KBM-7 (cell line): ENCODE results near the gene SYNGR1.

Source experiments
- DNase-seq: peaks from one replicate; pipeline ENCODE4 v3.0.0-alpha.2; 2015
- in situ Hi-C: fragments of 300-500 bp; cut with MboI; formaldehyde crosslinking; loops from 2 replicates; pipeline ENCODE4 v1.14.3; 2020; ENCODE audit warnings: low sequenced_read_pairs, low pct_unique_long_range_greater_than_20kb, mixed read lengths

SYNGR1 gene

DNA sequence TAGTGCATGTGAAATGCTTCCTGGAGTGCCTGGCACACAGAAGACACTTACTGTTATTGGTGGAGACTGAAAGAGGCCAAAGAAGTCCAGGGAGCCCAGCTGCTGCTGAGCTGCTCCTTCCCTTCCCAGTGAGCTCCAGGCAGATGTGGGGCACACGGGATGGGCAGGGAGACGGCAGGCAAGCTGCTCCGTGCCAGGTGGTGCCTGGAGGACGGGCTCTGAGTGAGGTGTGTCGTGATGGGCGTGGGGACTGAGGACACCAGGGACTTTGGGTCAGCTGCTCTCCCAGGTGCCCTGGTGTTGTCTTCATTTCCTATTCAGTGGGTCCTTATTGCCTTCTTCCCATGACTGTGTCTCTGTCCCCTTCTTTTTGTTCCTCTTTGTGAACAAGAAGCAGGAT, 69.3 kb downstream of the SYNGR1 start:
- in situ Hi-C loops: no loop called here
- DNase-seq: no peak

DNA sequence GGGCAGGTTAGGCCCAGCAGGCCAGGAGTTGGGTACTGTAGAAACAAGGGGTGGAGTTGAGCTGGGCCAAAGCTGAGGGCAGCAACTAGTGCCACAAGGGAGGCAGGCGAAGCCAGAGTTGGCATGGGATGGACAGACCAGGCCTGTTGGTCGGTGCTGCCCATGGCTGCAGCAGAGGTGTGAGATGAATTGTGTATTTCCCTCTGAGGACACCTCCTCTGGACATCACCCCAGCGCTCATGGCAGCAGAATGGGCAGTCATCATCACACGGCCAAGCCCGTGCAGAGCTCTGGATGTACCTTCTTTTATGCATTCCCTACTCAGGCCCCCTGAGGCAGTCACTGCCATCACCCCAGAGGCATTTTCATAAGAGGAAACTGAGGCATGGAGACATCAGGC, 70.1 kb downstream of the SYNGR1 start:
- in situ Hi-C loops: no loop called here
- no peak for DNase-seq

DNA sequence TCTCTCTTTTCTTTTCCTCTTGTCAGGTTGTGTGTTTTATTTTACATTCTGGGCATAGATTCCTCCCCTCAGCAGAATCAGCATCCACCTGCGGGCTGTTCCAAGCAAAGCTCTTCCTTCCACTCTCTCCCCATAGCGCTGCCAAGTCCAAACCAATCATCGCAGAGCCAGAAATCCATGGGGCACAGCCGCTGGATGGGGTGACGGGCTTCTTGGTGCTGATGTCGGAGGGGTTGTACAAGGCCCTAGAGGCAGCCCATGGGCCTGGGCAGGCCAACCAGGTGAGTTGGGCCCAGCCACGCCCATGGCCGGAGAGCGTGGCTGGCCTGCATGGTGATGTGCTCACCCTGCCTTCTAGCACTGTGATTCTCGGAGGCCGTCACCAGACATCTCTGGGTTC, 71.9 kb downstream of the SYNGR1 start:
- no peak for DNase-seq
- in situ Hi-C loops: no loop called here

DNA sequence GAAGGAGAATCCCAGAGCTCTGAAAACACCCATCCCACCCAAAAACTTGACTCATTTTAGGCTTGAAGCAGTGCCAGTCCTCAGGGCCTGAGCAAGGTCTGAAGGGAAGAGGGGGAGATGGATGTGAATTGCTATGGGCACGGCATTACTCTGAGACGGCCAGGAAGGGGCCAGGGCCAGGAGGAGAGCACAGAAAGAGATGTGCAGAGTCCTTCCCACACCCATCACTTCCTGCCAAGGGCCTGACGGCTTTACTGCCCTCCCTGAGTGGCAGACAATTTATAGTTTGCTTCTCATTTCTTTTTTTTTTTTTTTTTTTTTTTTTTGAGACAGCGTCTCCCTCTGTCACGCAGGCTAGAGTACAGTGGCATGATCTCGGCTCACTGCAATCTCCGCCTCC, 72.3 kb downstream of the SYNGR1 start:
- no peak for DNase-seq
- in situ Hi-C loops: no loop called here

DNA sequence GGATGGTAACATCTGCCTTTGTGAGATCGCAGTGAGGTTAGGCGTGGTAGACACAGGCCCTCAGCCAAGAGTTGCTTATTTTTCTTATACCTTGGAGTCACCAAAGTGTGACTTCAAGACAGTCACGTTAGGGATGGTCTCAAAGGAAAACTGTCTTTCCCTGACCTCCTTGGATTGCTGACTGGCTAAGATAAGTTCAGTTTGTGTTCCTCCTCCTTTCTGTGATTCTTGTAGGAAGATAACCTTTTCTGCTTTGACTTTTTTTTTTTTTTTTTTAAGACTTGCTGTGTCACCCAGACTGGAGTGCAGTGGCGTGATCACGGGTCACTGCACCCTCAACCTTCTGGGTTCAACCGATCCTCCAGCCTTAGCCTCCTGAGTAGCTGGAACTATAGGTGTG, 72.9 kb downstream of the SYNGR1 start:
- in situ Hi-C loops: no loop called here
- no peak for DNase-seq

DNA sequence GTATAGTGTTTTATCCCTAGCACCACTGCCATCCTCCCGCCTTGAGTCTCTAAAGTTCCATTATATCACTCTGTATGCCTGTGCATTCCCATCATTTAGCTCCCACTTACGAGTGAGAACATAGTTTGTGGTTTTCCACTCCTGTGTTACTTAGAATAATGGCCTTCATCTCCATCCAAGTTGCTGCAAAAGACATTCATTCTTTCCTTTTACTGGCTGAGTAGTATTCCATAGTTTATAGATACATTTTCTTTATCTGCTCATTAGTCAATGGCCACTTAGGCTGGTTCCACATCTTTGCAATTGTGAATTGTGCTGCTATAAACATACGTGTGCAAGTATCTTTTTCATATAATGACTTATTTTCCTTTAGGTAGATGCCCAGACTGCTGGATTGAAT, 74.2 kb downstream of the SYNGR1 start:
- in situ Hi-C loops: no loop called here

DNA sequence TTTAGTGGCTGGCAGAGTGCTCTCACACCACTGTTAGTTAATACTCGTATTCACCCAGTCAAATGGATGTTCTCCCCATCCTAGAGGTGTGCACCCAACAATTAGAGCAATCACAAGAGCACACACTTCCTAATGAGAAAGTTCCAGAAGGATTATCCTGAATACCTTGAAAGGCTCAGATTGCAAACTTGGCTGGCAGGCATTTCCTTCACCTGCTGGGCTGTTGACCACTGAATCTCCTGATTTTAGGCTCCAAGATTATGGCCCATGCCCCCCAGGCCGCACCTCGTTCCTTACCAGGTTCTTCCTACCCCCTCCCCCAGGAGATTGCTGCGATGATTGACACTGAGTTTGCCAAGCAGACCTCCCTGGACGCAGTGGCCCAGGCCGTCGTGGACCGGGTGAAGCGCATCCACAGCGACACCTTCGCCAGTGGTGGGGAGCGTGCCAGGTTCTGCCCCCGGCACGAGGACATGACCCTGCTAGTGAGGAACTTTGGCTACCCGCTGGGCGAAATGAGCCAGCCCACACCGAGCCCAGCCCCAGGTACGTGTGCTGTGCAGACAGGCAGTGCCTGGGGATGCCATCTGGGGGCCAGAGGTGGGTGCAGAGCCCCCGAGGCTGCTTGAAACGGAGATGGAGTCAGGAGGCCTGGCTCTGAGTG, 76.7 kb downstream of the SYNGR1 start:
- in situ Hi-C loops: no loop called here
- no peak for DNase-seq

More for the DNA sequence above, 74.2 kb downstream of the SYNGR1 start:
- no peak for DNase-seq

DNA sequence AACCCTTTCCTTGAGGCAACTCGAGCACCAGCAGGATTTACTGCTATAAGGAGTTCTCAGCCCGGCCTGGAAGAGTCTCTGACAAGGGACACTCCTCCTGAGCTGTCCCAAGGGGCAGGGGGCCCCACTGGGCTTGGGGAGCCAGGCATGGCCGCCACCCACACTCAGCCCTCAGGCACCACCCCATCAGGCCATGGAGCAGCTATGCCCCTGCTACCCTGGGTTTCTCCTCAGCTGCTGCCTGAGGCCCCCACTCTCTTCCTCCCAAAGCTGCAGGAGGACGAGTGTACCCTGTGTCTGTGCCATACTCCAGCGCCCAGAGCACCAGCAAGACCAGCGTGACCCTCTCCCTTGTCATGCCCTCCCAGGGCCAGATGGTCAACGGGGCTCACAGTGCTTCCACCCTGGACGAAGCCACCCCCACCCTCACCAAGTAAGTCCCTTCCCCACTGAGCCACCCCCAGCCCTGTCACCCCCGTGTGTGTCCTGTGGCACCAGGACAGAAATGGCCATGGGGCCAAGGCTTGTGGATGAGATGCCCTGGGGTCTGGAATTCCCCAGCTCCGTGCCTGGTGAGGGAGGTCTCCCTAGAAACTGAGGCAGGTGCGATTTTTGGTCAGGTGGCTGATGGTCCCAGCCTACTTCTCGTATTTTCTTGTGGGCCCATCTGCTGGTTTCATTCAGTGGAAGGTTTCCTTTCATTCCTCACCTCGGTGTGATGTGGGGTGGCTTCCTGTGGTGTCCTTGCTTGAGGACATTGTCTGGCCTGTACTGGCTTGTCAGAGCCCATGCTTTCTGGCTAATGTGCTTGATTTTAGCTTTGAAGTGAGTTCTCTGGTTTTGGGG, 78.2 kb downstream of the SYNGR1 start:
- DNase-seq: no peak
- in situ Hi-C loops: no loop called here

DNA sequence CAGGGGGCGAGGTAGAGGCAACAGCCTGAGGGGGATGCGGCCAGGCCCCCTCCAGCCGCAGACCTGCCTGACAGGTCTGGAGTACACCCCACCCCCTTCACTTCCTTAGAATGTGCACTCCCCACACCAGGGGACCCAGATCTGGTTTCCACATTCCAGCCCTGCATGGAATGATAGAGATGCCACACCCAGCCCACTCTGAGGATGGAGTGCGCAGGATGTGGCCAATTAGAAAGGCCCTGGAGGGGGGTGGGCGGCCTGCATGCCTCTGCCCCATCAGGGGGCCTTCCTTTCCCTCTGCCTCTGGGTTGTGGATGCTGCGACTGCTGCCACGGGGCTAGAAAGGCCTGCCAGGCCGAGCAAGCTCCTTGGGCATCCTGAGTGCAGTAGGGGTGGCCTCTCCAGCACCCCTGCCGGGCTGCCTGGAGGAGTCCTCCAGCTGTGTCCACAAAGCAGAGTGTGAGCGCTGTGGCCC, 78.8 kb downstream of the SYNGR1 start:
- in situ Hi-C loops: no loop called here
- DNase-seq: no peak

DNA sequence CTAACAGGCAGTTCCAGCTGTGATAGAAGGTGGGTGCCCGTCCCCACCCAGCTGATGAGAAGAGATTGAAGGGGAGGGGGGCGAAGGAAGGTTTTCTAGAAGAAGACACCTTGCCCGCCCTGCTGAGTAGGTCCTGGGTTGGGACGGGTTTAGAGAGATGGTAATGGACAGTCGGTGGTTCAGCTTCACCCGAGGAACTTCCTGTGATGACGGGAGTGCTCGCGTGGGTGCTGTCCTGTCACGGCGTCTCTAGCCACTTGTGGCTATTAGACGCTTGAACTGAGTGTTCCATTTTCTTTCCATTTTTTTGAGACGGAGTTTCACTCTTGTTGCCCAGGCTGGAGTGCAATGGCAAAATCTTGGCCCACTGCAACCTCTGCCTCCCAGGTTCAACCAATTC, 79.4 kb downstream of the SYNGR1 start:
- in situ Hi-C loops: no loop called here
- DNase-seq: no peak

DNA sequence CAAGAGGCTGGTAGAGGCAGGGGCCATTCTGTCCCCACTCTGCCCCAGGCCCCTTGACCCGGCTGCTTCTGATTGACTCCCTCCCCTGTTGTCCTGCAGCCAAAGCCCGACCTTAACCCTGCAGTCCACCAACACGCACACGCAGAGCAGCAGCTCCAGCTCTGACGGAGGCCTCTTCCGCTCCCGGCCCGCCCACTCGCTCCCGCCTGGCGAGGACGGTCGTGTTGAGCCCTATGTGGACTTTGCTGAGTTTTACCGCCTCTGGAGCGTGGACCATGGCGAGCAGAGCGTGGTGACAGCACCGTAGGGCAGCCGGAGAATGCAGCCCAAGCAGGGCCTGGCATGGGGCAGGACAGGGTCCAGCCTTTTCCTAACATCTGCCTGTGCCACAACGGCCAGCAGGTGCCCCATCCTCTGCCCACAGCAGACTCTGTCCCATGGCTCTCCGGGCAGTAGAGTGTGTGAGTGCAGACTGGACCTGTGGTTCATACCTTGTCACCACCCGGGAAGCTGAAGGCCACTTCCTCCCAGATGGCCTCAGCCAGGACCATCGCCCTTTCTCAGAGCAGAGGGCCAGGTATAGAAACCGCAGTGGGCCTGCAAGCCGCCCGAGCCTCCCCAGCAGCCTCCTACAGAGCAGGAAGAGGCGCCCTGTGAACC, 80.3 kb downstream of the SYNGR1 start:
- no peak for DNase-seq
- in situ Hi-C loops: no loop called here

DNA sequence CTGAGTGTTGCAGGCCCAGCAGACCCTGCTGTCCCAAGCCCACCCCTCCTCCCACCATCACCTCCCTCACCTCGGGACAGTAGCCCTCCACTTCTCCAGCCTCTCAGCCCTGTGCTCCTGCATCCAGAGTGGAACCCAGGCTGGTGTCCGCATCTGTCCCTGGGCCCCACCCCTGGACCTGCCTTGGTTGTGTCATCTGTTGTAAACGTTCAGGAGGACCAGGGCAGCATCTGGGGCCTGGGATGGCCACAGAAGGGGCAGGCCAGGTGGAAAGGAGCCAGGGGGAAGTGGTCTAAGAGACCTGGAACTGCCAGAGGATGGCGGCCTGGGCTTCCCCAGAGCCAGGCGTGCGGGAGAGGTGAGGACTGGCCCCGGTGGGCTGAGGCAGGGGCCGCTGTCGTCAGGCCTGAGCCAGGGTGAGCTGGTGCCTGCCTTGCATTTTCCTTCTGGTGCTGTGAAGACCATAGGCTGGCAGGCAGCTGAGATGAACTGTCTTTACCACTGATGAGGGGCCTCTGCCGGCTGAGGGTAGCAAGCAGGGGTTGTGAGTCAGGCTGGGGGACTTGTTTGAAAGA, 80.9 kb downstream of the SYNGR1 start:
- no peak for DNase-seq
- in situ Hi-C loops: no loop called here

DNA sequence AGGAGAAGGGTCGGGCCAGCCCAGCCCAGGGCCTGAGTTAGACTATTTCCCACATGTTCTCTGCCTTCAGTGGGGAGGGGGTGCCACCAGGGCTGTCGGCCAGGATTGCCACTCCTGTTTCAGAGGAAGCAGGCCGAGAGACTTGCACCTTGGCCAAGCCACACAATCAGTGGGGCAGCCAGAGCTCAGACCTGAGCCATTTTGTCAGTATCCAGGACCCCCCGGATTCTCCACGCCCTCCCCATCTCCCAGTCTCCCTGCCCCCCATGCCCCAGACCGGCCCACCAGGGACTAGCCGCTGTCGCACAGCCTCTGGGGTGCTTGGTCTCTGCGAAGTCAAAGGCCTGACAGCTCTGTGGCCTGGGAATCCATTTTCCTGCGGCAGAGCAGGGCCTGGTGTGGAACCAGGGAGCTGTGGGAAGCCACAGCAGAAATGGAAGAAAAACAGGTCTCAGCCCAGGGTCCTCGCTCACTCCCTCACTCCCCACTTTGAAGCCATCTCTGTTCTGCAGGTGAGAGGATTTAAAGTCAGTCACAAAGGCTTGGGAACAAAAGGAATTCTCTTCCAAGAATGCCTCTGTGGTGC, 81.5 kb downstream of the SYNGR1 start:
- in situ Hi-C loops: no loop called here
- DNase-seq: no peak

DNA sequence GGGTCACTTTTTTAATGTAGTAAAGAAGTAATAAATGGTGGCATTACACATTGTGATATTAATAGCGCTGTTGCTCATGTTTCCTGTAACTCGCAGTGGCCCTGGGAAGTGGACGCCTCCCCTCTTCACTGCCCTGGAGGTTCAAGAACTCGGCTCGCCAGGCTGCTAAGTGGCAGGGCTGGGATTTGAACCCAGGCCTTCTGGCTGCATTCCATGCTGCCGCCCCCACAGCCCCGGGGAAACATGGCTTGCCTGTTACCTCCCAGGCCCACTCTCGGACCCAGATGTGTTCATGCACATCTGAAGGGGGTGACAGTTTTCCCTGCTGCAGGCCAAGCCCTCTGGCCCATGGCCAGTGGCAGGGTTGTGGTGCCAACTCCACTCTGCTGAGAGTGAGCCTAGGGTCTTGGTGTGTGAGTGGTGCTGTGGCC, 82.0 kb downstream of the SYNGR1 start:
- in situ Hi-C loops: no loop called here
- DNase-seq: no peak

DNA sequence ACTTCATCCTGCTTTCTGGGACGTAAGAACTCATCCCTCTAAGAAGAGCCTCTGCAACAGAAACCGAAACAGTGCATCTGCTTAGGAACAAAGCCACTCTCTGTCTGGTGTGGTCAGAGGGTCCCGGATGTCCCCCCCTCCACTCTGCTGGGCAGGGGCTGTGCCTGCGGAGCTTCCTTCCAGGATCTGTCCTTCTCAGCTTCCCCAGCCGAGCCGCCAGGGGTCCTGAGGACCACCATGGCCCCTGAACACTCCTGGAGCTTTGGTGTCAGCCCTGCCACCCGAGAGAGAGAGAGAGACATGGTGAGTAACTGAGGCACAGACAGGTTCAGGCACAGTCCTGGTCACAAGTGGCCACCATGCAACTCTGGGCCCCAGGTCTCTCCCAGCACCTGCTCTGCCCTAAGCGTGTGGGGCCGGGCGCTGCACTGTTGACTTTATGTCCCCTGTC, 82.6 kb downstream of the SYNGR1 start:
- DNase-seq: no peak
- in situ Hi-C loops: no loop called here

DNA sequence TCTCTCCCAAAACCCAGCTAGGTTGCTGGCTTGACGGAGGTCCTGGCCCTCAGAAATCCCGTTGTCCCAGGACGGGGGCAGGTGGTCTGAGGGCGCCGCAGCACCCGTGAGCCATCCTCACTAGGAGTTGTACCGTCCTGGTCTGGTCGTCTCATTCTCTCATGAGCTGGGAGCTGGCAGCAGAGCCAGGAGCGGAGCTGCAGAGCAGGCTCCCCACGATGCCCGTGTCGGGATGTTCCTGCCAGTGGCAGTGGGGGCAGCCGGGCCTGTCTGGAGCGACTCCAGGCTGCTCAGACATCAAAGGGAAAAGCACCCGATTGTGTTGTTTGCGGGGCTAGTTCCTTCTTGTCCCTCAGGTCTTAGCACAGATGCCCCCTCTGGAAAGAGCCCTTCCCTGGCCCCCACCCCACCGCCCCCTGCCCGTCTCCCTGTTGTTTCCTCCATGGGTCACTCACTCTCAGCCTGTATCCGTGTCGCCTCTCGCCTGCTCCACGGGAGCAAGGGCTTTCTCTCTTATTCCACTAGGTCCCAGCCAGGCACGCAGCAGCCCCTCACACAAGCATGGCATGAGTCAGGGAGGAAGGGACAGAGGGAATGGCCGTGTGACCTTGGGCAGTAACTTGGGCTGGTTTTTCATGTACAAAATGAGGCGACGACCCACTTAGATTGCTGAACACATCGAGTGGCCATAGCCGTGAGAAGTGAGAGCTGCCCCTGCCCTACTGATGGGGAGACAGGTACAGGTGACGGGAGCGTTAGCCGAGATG, 83.9 kb downstream of the SYNGR1 start:
- in situ Hi-C loops: no loop called here
- DNase-seq: no peak

DNA sequence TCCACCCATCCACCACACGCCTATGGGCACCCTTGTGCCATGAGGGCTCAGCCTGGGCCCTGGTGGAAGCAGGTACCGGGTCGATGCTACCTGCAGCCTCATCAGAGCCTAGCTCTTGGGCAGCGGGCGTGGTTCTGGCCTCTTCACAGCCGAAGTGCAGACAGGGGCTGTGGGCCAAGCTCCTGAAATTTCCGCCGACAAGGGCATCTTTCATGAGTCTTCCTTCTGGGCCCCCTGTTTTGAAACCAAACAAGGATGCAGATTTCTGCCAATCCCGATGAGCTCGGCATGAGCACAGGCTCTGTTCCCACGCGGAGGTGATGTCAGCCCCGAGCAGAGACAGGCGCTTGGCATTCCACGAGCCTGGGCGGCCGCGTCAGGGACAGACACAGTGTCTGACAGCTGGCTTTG, 84.5 kb downstream of the SYNGR1 start:
- no peak for DNase-seq
- in situ Hi-C loops: no loop called here

DNA sequence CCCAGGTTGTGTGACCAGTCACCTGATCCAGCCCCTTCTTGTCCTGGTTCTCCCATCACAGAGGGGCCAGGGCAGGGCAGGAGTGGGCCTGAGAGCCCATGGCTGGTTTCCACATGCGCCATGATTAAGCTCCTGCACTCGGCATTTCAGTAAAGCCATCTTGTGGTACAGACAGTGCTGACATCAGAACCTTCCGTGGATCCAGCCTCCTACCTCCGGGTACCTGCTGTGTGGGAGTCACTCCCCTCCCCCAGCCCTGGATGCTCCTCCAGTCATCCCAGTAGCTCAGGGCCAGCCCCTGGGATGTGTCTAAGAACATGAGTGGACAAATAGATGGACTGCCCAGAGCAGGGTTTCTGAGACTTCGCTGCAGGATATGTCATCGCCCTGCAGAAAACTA, 84.9 kb downstream of the SYNGR1 start:
- DNase-seq: no peak
- in situ Hi-C loops: no loop called here
